Kidney glomerular epithelial cell (primary cell): ENCODE results near the gene PKDREJ.
A peak's percentile ranks its signal among the peaks of the same experiment; 100 is the strongest.
"Not testable (repeated sequence)": the region's sequence is repeated elsewhere in the genome, so short reads cannot be mapped to it uniquely, and the experiment has no call there.

Source experiments
- DNase-seq: peaks from one replicate; lab custom pipeline; 2025; lab: John Stamatoyannopoulos, UW

PKDREJ gene

GRCh38 chr22:46288846-46289243 lies 25.7 kb upstream of the PKDREJ start:
- no peak for DNase-seq

- DNase-seq = no peak
Observed at GRCh38 chr22:46287873-46288751, 25.0 kb upstream of the PKDREJ start.

- no peak for DNase-seq
Observed at GRCh38 chr22:46286941-46287872, 24.1 kb upstream of the PKDREJ start.

GRCh38 chr22:46286006-46286405 lies 22.9 kb upstream of the PKDREJ start:
- DNase-seq = no peak

GRCh38 chr22:46281866-46282678 lies 18.9 kb upstream of the PKDREJ start:
- no peak for DNase-seq

- no peak for DNase-seq
Observed at GRCh38 chr22:46280999-46281623, 18.0 kb upstream of the PKDREJ start.

- DNase-seq = no peak
Observed at GRCh38 chr22:46280063-46280817, 17.1 kb upstream of the PKDREJ start.

- DNase-seq = no peak
Observed at GRCh38 chr22:46278656-46279645, 15.8 kb upstream of the PKDREJ start.

GRCh38 chr22:46276563-46276962 lies 13.4 kb upstream of the PKDREJ start:
- DNase-seq = no peak

- DNase-seq = no peak
Observed at GRCh38 chr22:46275455-46276122, 12.4 kb upstream of the PKDREJ start.

GRCh38 chr22:46274381-46274780 lies 11.2 kb upstream of the PKDREJ start:
- no peak for DNase-seq

GRCh38 chr22:46273432-46274148 lies 10.4 kb upstream of the PKDREJ start:
- DNase-seq = no peak

- DNase-seq = no peak
Observed at GRCh38 chr22:46272762-46273431, 9.8 kb upstream of the PKDREJ start.

GRCh38 chr22:46272196-46272595 lies 9.1 kb upstream of the PKDREJ start:
- DNase-seq = no peak

GRCh38 chr22:46269564-46269963 lies 6.4 kb upstream of the PKDREJ start:
- no peak for DNase-seq

GRCh38 chr22:46267431-46268279 lies 4.5 kb upstream of the PKDREJ start, which contains the start of gene TTC38:
Gene TTC38 (plus strand): TSS chr22:46268008. CDS start chr22:46268040, 32 bp downstream.
- peak; percentile 65 for DNase-seq

GRCh38 chr22:46265627-46266026 lies 2.5 kb upstream of the PKDREJ start:
- not testable (repeated sequence) for DNase-seq
